Calu3 (cell line): Measurements from ENCODE around the gene PGC. TPM values are rescaled to one million over a fixed set of nuclear protein-coding genes. Genes with fewer than 3 reads are reported as not detected.

Experiments
- BruUV-seq: library from RNA; stranded (reverse); fragments of 400-500 nt; replicated peaks from 2 replicates; lab custom pipeline; 2021; lab: Mats Ljungman, UMichigan
- CTCF ChIA-PET: fragments of 300-600 bp; sonication (Branson Sonifier 250); formaldehyde crosslinking; loops from one replicate; lab custom pipeline; 2022; ENCODE audit warnings: antibody characterized with exemption; lab: Charles Lee
- DNase-seq: peaks from one replicate; pipeline ENCODE4 v3.0.0; 2022
- H3K27ac Mint-ChIP-seq: one replicate; pipeline ENCODE4 v1.8.0; 2022; ENCODE audit warnings: mixed read lengths; ENCODE audit not compliant: unreplicated experiment
- H3K27me3 Mint-ChIP-seq: one replicate; pipeline ENCODE4 v1.8.0; 2022; ENCODE audit warnings: mixed read lengths; ENCODE audit not compliant: unreplicated experiment
- H3K36me3 Mint-ChIP-seq: one replicate; pipeline ENCODE4 v1.8.0; 2022; ENCODE audit warnings: mild to moderate bottlenecking, moderate library complexity, mixed read lengths; ENCODE audit not compliant: insufficient read depth, unreplicated experiment
- H3K4me1 Mint-ChIP-seq: one replicate; pipeline ENCODE4 v1.8.0; 2022; ENCODE audit warnings: mild to moderate bottlenecking, low read depth, mixed read lengths; ENCODE audit not compliant: unreplicated experiment
- H3K4me3 Mint-ChIP-seq: one replicate; pipeline ENCODE4 v1.8.0; 2022; ENCODE audit warnings: mild to moderate bottlenecking, low read depth, moderate library complexity, mixed read lengths; ENCODE audit not compliant: unreplicated experiment
- H3K9me3 Mint-ChIP-seq: one replicate; pipeline ENCODE4 v1.8.0; 2022; ENCODE audit warnings: low read depth, mixed read lengths; ENCODE audit not compliant: unreplicated experiment
- CTCF ChIP-seq: fragments of 200-600 bp; IDR thresholded peaks from one replicate; pipeline ENCODE4 v1.8.0; 2022; ENCODE audit warnings: antibody characterized with exemption; ENCODE audit not compliant: unreplicated experiment
- intact Hi-C: fragments of 100-400 bp; cut with micrococcal nuclease; formaldehyde crosslinking; loops from one replicate; pipeline ENCODE4 v1.10.0; 2022; ENCODE audit not compliant: unreplicated experiment
- total RNA-seq: library from RNA; stranded (reverse); gene quantifications from 2 replicates; pipeline ENCODE4 v1.2.3, GENCODE V29; 2022

PGC gene
- total RNA-seq, 1 experiment from 2014 or later = not detected

- intact Hi-C loops = no loop called here
- CTCF ChIA-PET = interaction anchor here (1.3 kb wide), 1 partner anchor 11 kb away, joined by 3 read pairs; no protein-coding TSS in a partner anchor
- BruUV-seq = no TSS peak
- no peaks in the 10 kb centered on the region for H3K9me3 Mint-ChIP-seq
- H3K27ac Mint-ChIP-seq = no peak overlapping the region
- no peak for DNase-seq
- H3K4me1 Mint-ChIP-seq = no peaks in the 10 kb centered on the region
- H3K27me3 Mint-ChIP-seq = no peaks in the 10 kb centered on the region
- no peak overlapping the region for H3K4me3 Mint-ChIP-seq
- no peak for TF ChIP-seq CTCF
- H3K36me3 Mint-ChIP-seq = peaks cover 5% of the 10 kb centered on the region
Measured at GRCh38 chr6:41702771-41703494, 44.3 kb downstream of the PGC start.

- H3K27me3 Mint-ChIP-seq = no peaks in the 10 kb centered on the region
- no peak overlapping the region for H3K4me3 Mint-ChIP-seq
- DNase-seq = no peak
- no peak for TF ChIP-seq CTCF
- no peaks in the 10 kb centered on the region for H3K9me3 Mint-ChIP-seq
- H3K27ac Mint-ChIP-seq = no peak overlapping the region
- H3K36me3 Mint-ChIP-seq = peaks cover 5% of the 10 kb centered on the region
- no peaks in the 10 kb centered on the region for H3K4me1 Mint-ChIP-seq
- intact Hi-C loops = no loop called here
- BruUV-seq = no TSS peak
- CTCF ChIA-PET = interaction anchor here (1.3 kb wide), 1 partner anchor 10 kb away, joined by 3 read pairs; no protein-coding TSS in a partner anchor
Measured at GRCh38 chr6:41702089-41702745, 45.0 kb downstream of the PGC start.

- H3K9me3 Mint-ChIP-seq = no peaks in the 10 kb centered on the region
- no peak for TF ChIP-seq CTCF
- CTCF ChIA-PET = interaction anchor here (0.6 to 1.2 kb wide), 3 partner anchors 12 to 242 kb away, joined by 3 to 4 read pairs (median 3); no protein-coding TSS in a partner anchor
- no peaks in the 10 kb centered on the region for H3K27me3 Mint-ChIP-seq
- no peaks in the 10 kb centered on the region for H3K4me1 Mint-ChIP-seq
- DNase-seq = no peak
- no TSS peak for BruUV-seq
- intact Hi-C loops = no loop called here
- peaks cover 5% of the 10 kb centered on the region for H3K36me3 Mint-ChIP-seq
- H3K27ac Mint-ChIP-seq = no peak overlapping the region
- no peak overlapping the region for H3K4me3 Mint-ChIP-seq
Measured at GRCh38 chr6:41700463-41701347, 46.5 kb downstream of the PGC start.

- Mint-ChIP-seq H3K4me3 (no peak overlapping the region), H3K36me3 (peaks cover 5% of the 10 kb centered on the region), H3K9me3 (no peaks in the 10 kb centered on the region), H3K27me3 (no peaks in the 10 kb centered on the region), H3K4me1 (peaks cover 9% of the 10 kb centered on the region), H3K27ac (no peak overlapping the region)
- no peak for TF ChIP-seq CTCF
- intact Hi-C loops = no loop called here
- DNase-seq = no peak
- CTCF ChIA-PET = no interaction called here
- BruUV-seq = no TSS peak
Measured at GRCh38 chr6:41699063-41699462, 48.1 kb downstream of the PGC start.
